HG02798 (cell line): ENCODE results near the gene RFNG.

ENCODE experiments used
- ATAC-seq: cut with Tn5 transposase; IDR thresholded peaks from one replicate; pipeline ENCODE4 v1.9.1; 2021; ENCODE audit warnings: mild to moderate bottlenecking; ENCODE audit not compliant: unreplicated experiment, poor library complexity

RFNG gene

DNA sequence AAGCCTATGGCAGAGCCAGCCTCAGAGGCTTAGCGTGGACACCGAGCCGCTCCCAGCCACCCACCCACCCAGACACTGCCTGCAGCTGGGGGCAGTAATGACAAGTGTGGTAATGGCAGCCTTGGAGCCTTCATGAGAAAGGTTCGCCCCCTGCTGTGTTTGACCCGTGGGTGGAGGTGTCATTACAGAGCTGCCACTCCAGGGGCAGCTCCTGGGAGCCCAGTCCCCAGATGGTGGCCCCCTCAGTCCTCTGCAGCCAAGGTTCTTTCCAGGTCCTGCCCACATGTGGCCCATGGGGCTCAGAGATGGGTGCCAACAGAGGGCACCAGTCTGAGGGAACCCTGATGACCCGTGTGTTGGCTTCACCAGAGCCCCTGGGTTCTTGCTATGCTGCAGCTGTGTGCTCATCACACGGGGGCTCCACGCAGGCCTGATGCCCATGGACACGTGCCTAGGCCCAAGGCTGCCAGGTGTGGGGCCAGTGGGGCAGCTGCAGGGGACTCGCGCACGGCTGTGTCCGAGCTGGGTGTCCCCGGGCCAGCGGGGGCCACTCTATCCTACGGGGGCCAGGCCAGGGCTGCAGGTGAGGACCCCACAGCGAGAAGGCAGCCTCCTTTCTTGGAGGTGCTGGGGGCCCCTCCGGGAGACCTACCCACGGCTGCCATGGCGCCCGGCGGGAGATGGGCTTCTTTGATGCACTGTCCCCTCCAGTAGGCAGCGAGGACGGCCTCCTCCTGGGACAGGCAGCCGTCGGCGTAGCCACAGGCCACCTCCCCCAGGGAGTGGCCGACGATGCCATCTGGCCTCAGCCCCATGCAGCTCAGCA, 38.3 kb upstream of the RFNG start:
- ATAC-seq, result no peak

DNA sequence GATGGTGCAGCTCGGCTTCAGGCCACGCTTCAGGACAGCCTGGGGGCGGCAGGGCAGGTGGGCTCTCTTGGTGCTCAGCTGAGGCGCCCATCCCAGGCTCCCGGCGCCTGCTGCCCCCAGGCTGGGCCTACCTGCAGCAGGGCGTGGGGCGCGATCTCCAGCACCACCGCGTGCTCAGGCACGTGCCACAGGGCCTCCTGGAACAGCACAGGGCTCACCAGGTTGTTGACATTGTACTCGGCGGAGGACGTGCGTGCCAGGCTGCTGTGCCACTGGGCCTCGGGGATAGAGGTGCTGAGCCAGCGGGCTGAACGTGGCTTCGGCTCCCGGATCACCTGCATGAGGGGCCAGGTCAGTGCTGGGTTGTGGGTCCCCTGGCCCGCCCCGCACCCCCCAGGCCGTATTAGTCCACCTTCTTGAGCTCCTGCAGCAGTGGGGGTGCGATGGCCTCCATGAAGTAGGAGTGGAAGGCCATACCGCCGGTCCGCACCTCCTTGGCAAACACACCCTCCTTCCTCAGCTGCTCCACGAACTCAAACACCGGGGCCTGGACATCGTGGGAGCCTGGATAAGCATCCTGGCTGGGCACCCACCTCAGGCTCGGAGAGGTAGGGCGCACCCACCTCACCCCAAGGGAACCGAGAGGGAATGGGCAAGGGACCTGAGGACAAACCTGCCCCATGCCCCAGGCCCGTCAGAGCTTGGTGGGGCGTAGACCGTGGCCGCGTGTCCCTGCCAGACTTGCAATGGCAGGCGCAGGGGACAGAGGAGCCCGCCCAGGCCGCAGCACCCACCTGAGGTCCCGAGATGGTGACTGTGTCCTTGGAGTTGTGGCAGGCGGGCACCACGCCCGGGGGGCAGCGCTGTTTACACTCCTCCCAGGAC, 37.5 kb upstream of the RFNG start:
- no peak for ATAC-seq

DNA sequence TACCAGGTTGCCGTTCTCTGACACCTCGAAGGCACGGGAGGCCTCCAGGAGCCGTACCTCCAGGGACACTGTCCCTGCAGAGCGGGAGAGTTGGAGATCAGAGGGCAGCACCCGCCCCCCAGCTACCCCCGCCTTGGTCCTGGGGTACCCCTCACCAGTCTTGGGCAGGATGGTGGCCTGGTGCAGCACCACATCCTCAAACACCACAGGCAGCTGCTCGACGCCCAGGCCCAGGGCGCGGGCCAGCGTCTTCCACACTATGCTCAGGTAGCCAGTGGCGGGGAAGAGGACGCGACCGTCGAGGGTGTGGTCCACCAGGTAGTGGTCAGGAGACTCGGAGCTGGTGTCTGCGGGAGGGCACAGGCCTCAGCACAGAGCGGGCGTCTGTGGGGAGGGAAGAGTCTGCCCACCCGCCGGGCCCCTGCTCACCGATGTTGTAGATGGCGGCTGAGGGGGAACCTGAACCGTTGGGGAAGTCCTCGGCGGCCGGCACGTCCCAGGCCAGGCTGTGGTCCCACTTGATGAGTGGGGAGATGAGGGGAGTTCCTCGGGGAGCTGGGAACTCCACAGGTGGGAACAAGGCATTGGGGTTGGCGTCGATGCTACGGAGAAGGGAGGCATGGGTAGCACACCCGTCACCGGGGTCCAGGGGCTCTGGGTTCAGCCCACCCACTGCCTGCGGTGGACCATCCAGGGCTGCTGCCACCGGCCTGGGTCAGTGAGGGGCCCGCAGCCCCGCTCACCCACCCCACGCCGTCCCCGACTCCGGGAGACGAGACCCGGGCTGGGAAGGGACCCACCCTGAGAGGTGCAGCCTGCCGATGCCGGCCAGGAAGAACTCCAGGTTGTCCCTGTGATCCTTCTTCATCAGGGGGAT, 36.6 kb upstream of the RFNG start:
- ATAC-seq, result no peak

DNA sequence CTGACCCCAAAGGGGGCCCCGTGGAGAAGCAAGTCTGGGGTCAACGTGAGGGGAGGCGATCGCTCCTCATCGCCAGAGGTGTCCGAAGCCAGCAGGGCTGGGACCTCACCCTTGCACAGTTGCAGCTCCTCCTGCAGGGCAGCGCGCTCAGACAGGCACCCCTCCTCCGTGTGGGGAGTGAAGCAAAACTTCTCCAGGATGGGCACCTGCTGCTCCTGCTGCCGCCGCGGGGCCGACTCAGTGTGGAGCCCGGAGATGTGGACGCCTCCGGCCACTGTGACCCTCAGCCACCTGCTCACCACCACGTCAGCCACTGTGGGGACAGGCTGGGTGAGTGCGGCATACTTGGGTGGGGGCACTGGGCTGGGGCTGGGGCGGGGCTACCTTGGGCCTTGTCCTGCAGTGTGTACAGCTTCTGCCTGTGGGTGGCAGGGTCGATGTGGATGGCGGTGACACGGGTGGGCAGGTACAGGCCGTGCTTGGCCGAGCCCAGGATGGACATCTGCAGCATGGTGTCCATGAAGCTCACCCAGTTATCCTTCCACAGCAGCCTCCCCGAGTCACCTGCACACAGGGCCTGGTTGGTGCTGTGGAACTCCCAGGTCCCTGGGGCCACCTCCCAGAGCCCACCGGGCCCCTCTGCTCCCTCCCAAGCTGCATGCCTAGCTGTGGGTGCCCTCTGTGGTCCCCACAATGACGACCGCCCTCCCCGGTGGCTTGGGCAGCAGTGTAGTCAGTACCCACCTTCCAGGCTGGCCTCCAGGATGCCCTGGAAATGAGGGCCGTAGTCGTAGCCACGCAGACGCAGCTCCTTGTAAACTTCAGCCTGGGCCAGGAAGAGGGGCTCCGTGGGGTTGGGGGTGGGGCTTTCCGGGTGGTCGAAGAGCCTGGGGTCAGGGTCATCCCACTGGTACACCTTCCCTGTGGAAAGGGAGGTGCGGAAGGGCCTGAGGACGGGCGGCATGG, 35.6 kb upstream of the RFNG start:
- no peak for ATAC-seq

GRCh38 chr17:82085931-82086764, 34.5 kb upstream of the RFNG start:
- ATAC-seq, result no peak

DNA sequence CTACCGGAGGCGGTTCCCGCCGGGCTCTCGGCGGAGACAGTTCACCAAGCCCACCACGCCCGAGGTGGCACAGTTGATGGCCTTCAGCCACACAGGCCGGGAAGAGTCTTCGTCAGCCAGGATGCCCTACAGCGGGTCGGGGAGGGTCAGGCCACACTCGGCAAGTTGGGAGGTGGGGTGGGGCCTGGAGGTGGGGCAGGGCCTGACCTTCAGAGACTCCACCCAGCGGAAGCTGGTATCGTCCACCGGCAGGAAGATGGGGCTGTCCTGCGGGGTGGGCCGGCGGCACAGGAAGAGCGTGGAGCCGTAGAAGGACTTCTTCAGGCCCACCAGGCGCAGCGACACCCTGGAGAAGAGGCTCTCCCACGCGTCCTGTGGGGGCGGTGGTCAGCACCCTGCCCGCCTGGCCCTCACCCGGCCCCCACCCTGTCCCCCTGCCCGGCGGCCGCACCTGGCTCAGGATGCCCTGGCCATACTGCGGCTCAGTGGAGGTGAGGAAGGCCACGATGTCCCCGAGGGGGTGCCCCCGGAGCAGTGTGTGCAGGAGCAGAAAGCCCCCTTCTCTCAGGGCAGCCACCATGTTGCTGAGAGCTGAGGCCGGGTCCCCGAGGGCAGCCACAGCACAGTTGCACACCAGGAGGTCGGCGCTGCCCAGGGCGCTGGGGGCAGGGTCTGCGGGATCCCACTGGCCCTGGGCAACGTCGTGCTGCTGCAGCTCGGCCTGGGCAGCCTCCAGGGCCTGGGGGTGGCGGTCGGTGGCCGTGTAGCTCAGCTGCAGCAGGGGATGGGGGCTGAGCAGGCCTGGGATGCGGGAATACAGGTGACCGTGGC, 33.6 kb upstream of the RFNG start:
- no peak for ATAC-seq

GRCh38 chr17:82084373-82085030, 32.9 kb upstream of the RFNG start:
- ATAC-seq, result no peak

- ATAC-seq, result no peak
Measured at GRCh38 chr17:82083533-82084359, 32.1 kb upstream of the RFNG start.

GRCh38 chr17:82083009-82083408, 31.4 kb upstream of the RFNG start:
- ATAC-seq, result no peak

DNA sequence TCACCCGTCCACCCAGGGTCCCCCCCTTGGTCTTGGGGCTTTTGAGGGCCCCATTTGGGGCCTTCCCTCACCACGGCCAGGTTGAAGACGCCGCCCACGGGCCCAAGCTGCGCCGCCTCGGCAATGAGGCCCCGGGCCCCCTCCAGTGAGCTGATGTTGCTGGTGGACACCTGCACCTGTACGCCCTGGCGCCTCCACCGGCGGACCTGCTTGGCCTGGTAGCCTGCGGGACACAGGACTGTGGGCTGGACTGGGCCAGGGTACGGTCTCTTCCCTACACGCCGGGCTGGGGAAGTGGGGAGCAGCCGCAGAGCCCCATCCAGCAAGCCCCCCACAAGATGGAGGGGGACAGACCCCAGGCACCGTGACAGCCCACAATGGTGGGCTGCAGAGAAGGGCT, 30.8 kb upstream of the RFNG start:
- no peak for ATAC-seq

GRCh38 chr17:82081966-82082365, 30.4 kb upstream of the RFNG start:
- ATAC-seq, result no peak

DNA sequence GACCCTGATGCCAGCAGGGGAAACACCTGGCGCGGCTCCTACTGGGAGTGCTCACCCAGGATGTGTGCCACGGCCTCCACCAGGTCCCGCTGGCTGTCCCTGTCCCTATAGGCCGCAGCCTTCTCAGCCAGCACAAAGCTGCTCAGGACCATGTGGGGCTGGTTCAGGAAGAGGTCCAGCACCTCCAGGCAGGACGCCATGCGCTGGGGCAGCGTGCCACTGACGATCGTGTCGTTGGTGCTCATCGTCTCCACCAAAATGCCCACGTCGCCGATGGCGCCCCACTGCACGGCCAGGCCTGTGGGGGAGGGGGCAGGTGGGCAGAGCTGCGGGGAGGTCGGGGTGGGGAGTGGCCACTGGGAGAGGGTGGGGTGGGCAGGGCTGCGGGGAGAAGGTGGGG, 29.9 kb upstream of the RFNG start:
- ATAC-seq, result no peak

DNA sequence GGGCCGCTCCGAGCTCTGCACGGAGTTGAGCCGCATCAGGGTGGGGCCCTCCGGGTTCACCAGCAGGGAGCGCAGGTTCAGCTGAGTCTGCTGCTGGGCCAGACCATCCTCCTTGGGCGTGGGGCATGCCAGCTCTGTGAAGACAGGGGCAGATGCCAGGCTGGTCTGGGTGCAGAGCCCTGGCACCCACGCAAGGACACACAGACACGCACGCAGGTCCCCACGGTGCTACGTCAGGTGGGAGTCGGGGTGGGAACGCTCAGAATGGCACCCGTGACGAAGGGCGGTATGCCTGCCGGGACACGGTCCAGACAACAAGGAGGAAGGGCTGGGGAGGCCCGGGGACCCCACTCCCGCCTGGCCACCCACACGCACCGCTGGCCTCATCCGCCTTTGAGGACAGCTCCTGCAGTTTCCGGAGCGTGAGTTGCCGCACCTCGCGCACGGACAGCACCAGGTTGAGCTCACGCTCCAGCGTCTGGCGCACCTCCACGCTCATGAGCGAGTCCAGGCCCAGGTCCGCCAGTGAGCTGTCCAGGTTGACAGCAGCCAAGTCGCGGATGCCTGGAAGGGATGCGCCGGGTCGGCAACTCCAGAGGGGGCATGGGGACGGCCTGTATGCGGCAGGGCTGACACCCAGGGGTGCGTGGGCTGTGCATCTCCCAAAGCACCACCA, 29.3 kb upstream of the RFNG start:
- no peak for ATAC-seq

GRCh38 chr17:82080048-82080788, 28.6 kb upstream of the RFNG start:
- no peak for ATAC-seq

GRCh38 chr17:82079001-82079677, 27.5 kb upstream of the RFNG start:
- no peak for ATAC-seq
